HG03571 (cell line): ENCODE data around the gene ALDH3B2.

ENCODE experiments used
- ATAC-seq: cut with Tn5 transposase; IDR thresholded peaks from one replicate; pipeline ENCODE4 v1.9.1; 2021; ENCODE audit not compliant: unreplicated experiment

Gene ALDH3B2

DNA sequence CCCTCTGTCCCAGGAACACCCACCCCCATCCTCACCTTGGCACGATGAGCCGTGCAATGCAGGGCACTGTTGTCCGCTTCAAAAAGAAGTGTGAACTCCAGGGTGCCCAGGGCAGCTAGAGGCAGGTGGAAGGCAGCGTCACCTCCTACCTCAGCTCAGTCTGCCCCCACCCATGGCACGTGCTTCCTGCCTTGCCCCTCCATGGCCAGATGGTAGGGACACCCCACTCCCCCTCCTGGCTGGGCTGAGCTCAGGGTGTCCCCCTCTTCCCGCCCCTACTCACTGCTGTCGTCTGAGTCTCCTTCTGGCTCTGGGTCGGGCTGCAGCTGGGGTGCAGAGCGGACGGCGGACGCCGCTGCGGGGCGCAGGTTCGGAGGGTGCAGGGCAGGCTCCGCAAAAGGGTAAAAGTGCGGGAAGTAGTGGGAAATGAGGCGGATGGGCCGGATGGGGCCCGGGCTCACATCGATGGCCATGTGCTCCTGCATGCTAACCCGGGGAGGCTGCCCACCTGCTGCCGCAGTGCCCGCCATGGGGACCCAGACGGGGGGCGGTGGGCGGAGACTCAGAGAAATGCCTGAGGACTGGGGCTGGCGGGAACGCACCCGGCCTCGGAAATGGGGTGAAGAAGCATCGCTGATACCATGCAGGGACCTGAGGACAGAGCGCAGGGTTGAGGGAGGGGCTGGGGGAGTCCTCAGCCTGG, 58.5 kb downstream of the ALDH3B2 start:
- no peak for ATAC-seq

GRCh38 chr11:67614730-67615714, 59.4 kb downstream of the ALDH3B2 start:
- no peak for ATAC-seq

DNA sequence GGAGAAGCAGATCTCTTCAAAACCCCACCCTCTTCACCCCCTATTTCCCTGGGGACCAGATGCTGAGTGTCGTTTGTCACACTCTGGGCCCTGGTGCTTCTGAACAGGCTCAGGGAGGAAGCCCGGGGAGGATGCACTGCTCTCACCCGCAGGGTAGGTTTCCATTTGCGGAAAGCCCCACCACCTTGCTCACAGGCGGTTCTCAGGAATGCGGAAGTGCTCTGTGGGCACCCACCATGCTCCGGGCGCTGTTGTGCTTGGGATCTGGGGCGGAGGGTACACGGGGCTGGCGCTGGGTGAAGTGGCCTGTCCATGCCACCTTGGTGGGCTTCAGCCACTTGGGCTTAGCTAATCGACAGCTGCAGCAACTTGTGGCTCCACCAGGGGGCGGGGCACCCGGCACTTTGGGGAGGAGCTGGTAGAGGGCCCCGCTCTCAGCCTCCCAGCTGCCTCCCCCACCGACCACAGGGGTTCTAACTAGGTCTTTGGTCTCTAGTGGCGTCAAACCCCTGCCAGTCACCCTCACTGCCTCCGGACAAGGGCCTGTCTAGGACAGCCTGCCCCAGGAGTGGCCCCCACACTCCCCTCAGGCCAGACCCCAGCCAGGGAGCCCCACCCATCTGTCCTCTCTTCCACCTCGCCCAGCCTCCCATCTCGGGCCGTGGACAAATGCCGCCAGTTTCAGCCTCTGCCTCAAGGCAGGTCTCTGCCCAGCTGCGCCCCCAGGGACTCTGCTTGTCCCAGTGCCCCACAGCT, 60.3 kb downstream of the ALDH3B2 start:
- peak; percentile 73 for ATAC-seq

- no peak for ATAC-seq
Observed at GRCh38 chr11:67613313-67613959, 61.0 kb downstream of the ALDH3B2 start.

DNA sequence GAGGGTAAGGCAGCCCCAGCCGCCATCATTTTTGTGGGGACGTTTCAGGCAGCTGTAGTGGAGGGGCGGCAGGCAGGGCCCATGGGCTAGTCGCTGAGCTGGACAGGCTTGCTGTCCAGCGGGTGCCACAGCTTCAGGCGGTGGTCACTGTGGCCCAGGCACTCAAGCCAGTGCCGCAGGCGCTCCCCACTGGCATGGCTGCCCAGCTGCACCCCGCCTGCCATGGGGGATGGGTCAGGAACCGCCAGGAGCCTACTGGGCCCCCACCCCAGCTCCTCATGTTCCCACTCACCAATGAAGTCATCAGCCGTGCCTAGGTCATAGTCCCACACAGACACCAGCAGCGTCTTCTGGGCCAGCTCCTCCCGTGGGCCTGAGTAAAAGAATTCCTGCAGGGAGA, 61.7 kb downstream of the ALDH3B2 start:
- ATAC-seq = no peak
